ENCODE measurements around the gene RBM20. TPM values are rescaled to one million over a fixed set of nuclear protein-coding genes. Genes with fewer than 3 reads are reported as not detected.
"Not testable (repeated sequence)": the region's sequence is repeated elsewhere in the genome, so short reads cannot be mapped to it uniquely, and the experiment has no call there.

The RBM20 gene
- total RNA-seq, 1 experiment from 2014 or later = 0.24 TPM

GRCh38 chr10:110648692-110649346 is 4.7 kb downstream of the RBM20 start:
- DNase-seq (ENCODE audit: low spot score) = peak; percentile 31

- no peak for DNase-seq (ENCODE audit: low spot score)
Measured at GRCh38 chr10:110649347-110650264, 5.5 kb downstream of the RBM20 start.

- no peak for DNase-seq (ENCODE audit: low spot score)
Measured at GRCh38 chr10:110650265-110650668, 6.1 kb downstream of the RBM20 start.

GRCh38 chr10:110651044-110651958 is 7.2 kb downstream of the RBM20 start:
- DNase-seq (ENCODE audit: low spot score) = peak; percentile 71

GRCh38 chr10:110652475-110653118 is 8.5 kb downstream of the RBM20 start:
- DNase-seq (ENCODE audit: low spot score) = no peak

GRCh38 chr10:110655320-110655719 is 11.2 kb downstream of the RBM20 start:
- no peak for DNase-seq (ENCODE audit: low spot score)

- no peak for DNase-seq (ENCODE audit: low spot score)
Measured at GRCh38 chr10:110656612-110657011, 12.5 kb downstream of the RBM20 start.

GRCh38 chr10:110657973-110658691 is 14.0 kb downstream of the RBM20 start:
- DNase-seq (ENCODE audit: low spot score) = no peak

- DNase-seq (ENCODE audit: low spot score) = no peak
Measured at GRCh38 chr10:110659558-110659957, 15.4 kb downstream of the RBM20 start.

GRCh38 chr10:110660289-110660688 is 16.2 kb downstream of the RBM20 start:
- not testable (repeated sequence) for DNase-seq (ENCODE audit: low spot score)

GRCh38 chr10:110661292-110661691 is 17.2 kb downstream of the RBM20 start:
- DNase-seq (ENCODE audit: low spot score) = no peak

GRCh38 chr10:110664483-110665420 is 20.6 kb downstream of the RBM20 start:
- peak; percentile 88 for DNase-seq (ENCODE audit: low spot score)

GRCh38 chr10:110666259-110666658 is 22.1 kb downstream of the RBM20 start:
- not testable (repeated sequence) for DNase-seq (ENCODE audit: low spot score)

GRCh38 chr10:110666673-110667072 is 22.5 kb downstream of the RBM20 start:
- no peak for DNase-seq (ENCODE audit: low spot score)

GRCh38 chr10:110667620-110668343 is 23.6 kb downstream of the RBM20 start:
- no peak for DNase-seq (ENCODE audit: low spot score)

GRCh38 chr10:110668443-110668842 is 24.3 kb downstream of the RBM20 start:
- DNase-seq (ENCODE audit: low spot score) = no peak

- DNase-seq (ENCODE audit: low spot score) = no peak
Measured at GRCh38 chr10:110670335-110670734, 26.2 kb downstream of the RBM20 start.

GRCh38 chr10:110671788-110672579 is 27.8 kb downstream of the RBM20 start:
- DNase-seq (ENCODE audit: low spot score) = peak; percentile 79

Measured in A172 (cell line).